ENCODE measurements around the gene DEXI. TPM values are rescaled to one million over a fixed set of nuclear protein-coding genes. Genes with fewer than 3 reads are reported as not detected.

The DEXI gene
- total RNA-seq: 42.4 and 57.8 TPM in 2 replicates

GRCh38 chr16:10942352-10943063 lies at the start of gene DEXI:
Gene DEXI (minus strand): TSS chr16:10942468. CDS start chr16:10942005, 463 bp downstream.

GRCh38 chr16:10944249-10945064 lies 2.2 kb upstream of the DEXI start, which contains the start of gene CLEC16A:
Gene CLEC16A (plus strand): TSS chr16:10944564. CDS start chr16:10944718, 154 bp downstream.

Other genes starting within 250 kb of the DEXI start
- not detected in 2 replicates for gene TEKT5, start 247.5 kb downstream of the DEXI start, total RNA-seq
- gene NUBP1, start 198.6 kb downstream of the DEXI start, total RNA-seq: 15.5 and 27.4 TPM in 2 replicates
- not detected in 2 replicates for gene TVP23A, start 123.7 kb downstream of the DEXI start, total RNA-seq
- gene CIITA, start 65.3 kb downstream of the DEXI start, total RNA-seq: 0.56 and 0.77 TPM in 2 replicates
- gene CLEC16A, start 2.1 kb upstream of the DEXI start, total RNA-seq: 22.0 and 25.9 TPM in 2 replicates